Measurements from ENCODE around the gene ARMC3. TPM values are rescaled to one million over a fixed set of nuclear protein-coding genes. Genes with fewer than 3 reads are reported as not detected.

The ARMC3 gene
- total RNA-seq, 1 experiment from 2014 or later: 4.0 TPM

GRCh38 chr10:23081221-23081750, 153.4 kb downstream of the ARMC3 start:
- in situ Hi-C loops (cut with HindIII; ENCODE audit: low pct_unique_long_range_greater_than_20kb, low sequenced_read_pairs): no loop called here
- no peak for DNase-seq (ENCODE audit: low read depth)

- in situ Hi-C loops (cut with HindIII; ENCODE audit: low pct_unique_long_range_greater_than_20kb, low sequenced_read_pairs): no loop called here
- DNase-seq (ENCODE audit: low read depth): no peak
Observed at GRCh38 chr10:23081891-23082290, 154.0 kb downstream of the ARMC3 start.

Other genes with a start within 250 kb of the ARMC3 start
- 39.8 and 53.6 TPM in 2 replicates for gene PIP4K2A, start 213.5 kb upstream of the ARMC3 start, total RNA-seq (2014; rRNA removed; shearing (Covaris generic); ENCODE audit: low replicate concordance)
- 35.4 and 42.6 TPM in 2 replicates for gene MSRB2, start 167.5 kb downstream of the ARMC3 start, total RNA-seq (2014; rRNA removed; shearing (Covaris generic); ENCODE audit: low replicate concordance)

All from Caki2 (cell line).